ENCODE results near the gene EOMES.

EOMES gene

DNA sequence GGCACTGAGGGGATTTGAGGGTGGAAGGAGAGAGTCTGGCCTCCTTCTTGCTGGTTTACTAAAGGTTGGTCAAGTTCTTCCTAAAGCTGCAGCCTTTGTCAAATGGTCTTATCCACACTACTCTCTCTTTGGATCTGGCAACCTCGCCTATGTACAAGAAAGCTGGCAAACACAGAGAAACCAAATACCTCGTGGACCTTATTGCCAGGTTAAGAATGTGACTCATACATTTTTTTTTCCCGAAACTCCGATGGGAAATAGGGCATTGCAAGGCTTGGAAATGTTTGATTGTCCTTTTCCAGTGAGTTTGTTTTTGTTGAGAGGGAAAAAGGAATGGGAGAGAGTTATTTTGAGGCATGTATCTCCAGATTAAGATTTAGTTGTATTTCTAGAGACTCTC is 13.9 kb downstream of the EOMES start:
- no peak overlapping the region for H3K4me3 ChIP-seq (ENCODE audit: low read length)
- no peak for DNase-seq (ENCODE audit: low read depth)
- TF ChIP-seq, protein P1, sequence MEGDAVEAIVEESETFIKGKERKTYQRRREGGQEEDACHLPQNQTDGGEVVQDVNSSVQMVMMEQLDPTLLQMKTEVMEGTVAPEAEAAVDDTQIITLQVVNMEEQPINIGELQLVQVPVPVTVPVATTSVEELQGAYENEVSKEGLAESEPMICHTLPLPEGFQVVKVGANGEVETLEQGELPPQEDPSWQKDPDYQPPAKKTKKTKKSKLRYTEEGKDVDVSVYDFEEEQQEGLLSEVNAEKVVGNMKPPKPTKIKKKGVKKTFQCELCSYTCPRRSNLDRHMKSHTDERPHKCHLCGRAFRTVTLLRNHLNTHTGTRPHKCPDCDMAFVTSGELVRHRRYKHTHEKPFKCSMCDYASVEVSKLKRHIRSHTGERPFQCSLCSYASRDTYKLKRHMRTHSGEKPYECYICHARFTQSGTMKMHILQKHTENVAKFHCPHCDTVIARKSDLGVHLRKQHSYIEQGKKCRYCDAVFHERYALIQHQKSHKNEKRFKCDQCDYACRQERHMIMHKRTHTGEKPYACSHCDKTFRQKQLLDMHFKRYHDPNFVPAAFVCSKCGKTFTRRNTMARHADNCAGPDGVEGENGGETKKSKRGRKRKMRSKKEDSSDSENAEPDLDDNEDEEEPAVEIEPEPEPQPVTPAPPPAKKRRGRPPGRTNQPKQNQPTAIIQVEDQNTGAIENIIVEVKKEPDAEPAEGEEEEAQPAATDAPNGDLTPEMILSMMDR (conservative IDR thresholded peaks at IDR 0.05; ENCODE audit: low read depth, low read length): no peak

DNA sequence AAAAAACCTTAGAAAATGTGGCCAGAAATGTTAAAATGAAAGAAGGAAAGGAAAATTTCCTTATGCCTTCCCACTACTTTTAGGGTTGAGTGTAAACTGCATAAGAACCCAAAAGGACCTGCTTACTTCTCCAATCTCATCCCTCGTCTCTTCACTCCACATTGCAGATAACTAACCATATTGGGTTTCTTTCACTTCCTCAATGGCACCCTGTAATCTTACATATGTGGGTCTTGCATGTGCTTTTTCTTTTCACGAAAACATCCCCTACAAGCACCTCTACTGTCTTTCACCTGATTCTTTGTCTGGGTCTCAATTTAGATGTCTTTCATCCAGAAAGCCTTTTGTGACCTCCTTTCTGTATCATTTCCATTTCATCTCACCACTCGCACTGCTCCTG is 23.1 kb downstream of the EOMES start:
- DNase-seq (ENCODE audit: low read depth): no peak
- no peak overlapping the region for H3K4me3 ChIP-seq (ENCODE audit: low read length)
- TF ChIP-seq, protein P1 (conservative IDR thresholded peaks at IDR 0.05; ENCODE audit: low read depth, low read length): no peak

DNA sequence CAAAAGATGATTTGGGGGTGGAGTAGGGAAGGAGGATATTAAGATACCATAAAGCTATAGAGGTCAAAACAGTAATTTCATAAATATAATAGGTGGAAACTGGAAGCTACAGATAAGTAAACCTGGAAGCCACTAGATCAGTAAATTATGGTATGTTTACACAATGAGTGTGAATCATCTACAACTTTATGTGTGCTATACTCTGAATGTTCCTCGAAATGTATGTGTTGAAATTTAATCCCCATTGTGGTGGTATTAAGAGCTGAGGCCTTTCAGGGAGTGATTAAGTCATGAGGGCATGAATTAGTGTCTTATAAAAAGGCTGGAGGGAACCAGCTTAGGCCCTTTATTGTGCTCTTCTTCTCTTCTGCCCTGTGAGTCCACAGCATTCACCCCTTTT is 25.2 kb downstream of the EOMES start:
- no peak overlapping the region for H3K4me3 ChIP-seq (ENCODE audit: low read length)
- DNase-seq (ENCODE audit: low read depth): no peak
- TF ChIP-seq, protein P1 (conservative IDR thresholded peaks at IDR 0.05; ENCODE audit: low read depth, low read length): no peak

DNA sequence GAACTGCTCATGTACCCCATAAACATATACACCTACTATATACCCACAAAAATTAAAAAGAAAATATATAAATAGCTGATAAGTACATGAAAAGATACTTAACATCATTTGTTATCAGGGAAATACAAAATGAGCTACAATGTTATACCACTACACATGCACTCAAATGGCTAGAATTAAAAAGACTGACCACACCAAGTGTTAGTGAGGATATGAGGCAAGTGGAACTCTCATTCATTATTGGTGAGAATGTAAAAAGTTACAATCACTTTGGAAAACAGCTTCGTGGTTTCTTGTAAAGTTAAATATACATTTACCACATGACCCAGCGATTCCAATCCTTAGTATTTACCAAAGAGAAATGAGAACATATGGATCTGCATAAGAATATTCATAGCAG is 26.5 kb downstream of the EOMES start:
- no peak overlapping the region for H3K4me3 ChIP-seq (ENCODE audit: low read length)
- no peak for DNase-seq (ENCODE audit: low read depth)
- TF ChIP-seq, protein P1 (conservative IDR thresholded peaks at IDR 0.05; ENCODE audit: low read depth, low read length): no peak

DNA sequence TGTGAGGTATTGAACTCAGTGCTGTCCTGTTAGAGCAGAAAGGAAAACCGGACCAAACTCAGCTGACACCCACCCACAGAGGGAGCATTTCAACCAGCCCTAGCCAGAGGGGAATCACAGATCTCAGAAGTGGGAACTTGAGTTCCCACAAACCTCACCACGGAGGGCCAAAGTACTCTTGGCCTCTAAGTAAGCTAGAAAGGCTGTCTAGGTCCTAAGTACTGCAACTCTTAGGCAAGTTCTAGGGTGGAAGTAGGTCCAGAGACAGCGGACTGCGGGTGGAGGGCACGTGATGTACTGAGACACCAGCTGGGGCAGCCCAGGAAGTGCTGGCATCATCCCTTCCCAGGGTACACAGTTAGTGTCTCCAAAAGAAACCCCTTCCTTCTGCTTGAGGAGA is 34.1 kb downstream of the EOMES start:
- no peak overlapping the region for H3K4me3 ChIP-seq (ENCODE audit: low read length)
- DNase-seq (ENCODE audit: low read depth): no peak
- TF ChIP-seq, protein P1 (conservative IDR thresholded peaks at IDR 0.05; ENCODE audit: low read depth, low read length): no peak

DNA sequence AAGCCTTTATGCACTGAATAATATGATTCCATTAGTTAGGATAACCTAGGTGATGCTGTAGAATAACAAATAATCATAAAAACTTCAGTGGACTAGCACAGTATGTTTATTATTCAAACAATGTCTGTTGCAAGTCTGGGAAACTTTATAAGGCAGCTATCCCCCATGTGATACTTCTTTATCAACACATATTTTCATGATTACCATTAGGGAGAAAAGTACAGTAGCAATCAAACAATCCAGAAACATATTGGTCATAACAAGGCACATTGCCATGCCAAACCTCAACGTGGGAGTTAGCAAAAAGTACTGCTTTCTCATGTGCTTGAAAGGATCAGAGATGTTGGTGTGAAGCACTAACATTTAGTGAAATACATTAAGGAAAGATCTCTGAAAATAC is 35.5 kb downstream of the EOMES start:
- DNase-seq (ENCODE audit: low read depth): no peak
- TF ChIP-seq, protein P1 (conservative IDR thresholded peaks at IDR 0.05; ENCODE audit: low read depth, low read length): no peak
- H3K4me3 ChIP-seq (ENCODE audit: low read length): no peak overlapping the region

DNA sequence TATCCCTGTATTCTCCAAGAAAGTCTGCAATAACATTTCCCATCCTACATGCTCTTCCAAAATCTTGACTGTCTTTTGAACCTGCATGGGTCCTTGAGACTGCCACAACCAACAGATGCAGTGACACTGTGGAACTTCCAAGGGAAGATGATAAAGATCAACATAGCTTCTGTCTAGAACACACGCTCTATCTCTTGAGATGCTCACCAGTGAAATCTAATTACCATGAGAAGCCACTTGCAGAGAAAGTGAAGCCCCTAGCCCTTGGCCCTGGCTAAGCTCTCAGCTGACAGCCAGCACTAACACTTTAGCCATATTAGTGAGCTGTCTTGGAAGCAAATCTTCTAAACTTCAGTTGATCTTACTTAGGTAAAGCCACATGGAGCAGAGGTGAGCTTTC is 36.6 kb downstream of the EOMES start:
- no peak for DNase-seq (ENCODE audit: low read depth)
- no peak overlapping the region for H3K4me3 ChIP-seq (ENCODE audit: low read length)
- TF ChIP-seq, protein P1 (conservative IDR thresholded peaks at IDR 0.05; ENCODE audit: low read depth, low read length): no peak

Data from retinal pigment epithelial cell (primary cell).